GM12874 (cell line): Measurements from ENCODE around the gene SIL1.

Experiments used
- CTCF ChIP-seq: IDR thresholded peaks from 2 replicates; pipeline ENCODE4 v1.5.1; 2011; ENCODE audit warnings: low read depth, mild to moderate bottlenecking, control low read depth, low read length, moderate library complexity; ENCODE audit not compliant: insufficient read depth

The SIL1 gene

DNA sequence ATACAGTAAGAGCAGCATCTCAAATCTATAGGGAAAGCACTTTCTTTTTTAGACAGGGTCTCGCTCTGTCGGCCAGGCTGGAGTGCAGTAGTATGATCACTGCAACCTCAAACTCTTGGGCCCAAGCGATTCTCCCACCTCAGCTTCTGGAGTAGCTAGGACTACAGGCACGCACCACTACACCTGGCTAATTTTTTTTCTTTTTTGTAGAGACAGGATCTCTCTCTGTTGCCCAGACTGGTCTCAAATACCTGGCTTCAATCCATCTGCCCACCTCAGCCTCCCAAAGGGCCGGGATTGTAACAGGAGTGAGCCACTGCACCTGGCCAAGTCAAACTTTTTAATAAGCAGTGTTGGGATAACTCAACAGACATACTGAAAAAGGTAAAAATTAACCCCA lies 107.6 kb downstream of the SIL1 start:
- no peak for TF ChIP-seq CTCF

DNA sequence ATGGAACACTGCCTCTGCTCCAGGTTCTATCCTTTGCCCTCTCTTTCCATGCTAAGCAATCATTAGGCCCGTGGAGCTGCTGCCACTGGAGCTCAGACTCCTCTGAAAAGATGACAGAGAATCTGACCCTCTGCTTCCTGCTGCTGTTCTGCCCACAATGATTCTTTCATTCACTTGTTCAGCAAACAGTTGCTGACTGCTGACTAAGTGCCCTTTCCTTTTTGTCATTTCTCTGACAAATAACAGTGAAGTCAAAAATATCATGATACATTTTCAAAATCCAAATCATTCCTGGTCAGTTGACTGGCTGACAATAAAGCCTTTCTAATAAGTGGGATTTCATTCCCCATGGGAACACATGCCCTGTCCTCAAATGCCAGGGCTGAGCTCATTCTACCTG lies 110.1 kb downstream of the SIL1 start:
- no peak for TF ChIP-seq CTCF

GRCh38 chr5:139082813-139083498 lies 115.2 kb downstream of the SIL1 start:
- no peak for TF ChIP-seq CTCF

DNA sequence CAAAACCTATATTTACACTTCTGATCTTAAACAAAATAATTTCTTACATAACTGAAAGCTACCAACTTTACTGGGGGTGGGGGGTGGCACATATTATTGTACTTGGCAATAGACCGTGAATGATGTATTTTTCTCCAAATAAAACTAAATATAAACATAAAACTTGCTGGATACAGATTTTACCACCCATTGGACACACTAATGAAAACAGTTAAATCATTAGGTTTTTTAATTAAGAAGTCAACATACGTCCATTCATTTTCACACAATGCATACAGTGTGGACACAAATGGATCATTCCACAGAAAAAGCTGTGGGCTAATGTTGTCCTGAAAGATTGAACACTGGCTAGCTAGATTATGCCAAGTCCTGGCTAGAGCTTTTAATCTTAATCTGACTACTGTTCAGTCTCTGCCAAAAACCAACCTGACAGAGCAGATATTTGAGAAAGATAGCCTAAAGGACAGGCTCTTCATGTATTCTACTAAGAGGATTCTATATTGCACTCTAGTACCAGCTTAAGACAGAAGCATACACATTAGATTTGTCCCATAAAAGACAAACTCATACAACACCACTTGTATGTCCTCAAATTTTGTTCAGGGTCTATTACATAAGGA lies 118.1 kb downstream of the SIL1 start:
- TF ChIP-seq CTCF, result no peak

- no peak for TF ChIP-seq CTCF
Observed at GRCh38 chr5:139079225-139079990, 118.8 kb downstream of the SIL1 start.

DNA sequence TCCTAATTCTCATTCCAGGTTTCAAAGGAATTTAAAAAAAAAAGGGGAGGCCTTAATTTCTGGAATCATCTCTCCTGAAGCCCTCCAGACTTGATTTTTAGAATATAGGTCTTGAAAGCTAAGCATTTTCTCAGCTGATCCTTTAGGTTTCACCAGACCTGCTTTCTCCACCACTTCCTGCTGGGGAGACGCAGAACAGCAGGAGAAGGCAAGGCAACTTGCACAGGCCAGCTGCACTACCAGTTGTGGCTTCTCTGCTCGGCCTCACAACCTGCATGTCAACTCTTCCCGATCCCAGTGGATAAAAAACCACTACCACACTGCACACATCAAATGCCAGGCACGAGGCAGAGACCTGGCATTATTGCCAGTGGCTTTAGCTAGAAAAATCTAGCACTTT lies 119.8 kb downstream of the SIL1 start:
- TF ChIP-seq CTCF, result no peak

DNA sequence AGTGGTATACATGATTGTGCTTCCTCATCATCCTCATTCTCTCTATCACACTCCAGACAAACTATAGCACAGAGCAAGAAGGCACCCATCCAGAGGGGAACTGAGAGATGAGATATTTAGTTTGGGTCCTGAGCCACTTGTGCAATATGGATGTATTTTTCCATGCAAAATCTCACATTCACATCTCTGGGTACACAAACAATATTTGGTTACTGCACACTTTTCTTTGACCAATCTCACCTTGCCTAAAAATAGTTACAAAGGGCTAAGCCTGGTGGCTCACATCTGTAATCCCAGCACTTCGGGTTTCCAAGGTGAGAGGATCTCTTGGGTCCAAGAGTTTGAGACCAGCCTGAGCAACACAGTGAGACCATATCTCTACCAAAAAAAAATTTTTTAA lies 120.3 kb downstream of the SIL1 start:
- TF ChIP-seq CTCF, result no peak
